GM21526 (cell line): ENCODE data around the gene IRS1.

Experiments
- ATAC-seq: cut with Tn5 transposase; IDR thresholded peaks from one replicate; pipeline ENCODE4 v1.9.1; 2021; ENCODE audit warnings: moderate library complexity; ENCODE audit not compliant: unreplicated experiment, low FRiP score

The IRS1 gene

GRCh38 chr2:226829721-226830631 lies 30.4 kb upstream of the IRS1 start:
- ATAC-seq, result no peak

GRCh38 chr2:226828191-226828590 lies 28.6 kb upstream of the IRS1 start:
- no peak for ATAC-seq

GRCh38 chr2:226825056-226825455 lies 25.4 kb upstream of the IRS1 start:
- ATAC-seq, result no peak

GRCh38 chr2:226818930-226819329 lies 19.3 kb upstream of the IRS1 start:
- ATAC-seq, result no peak

- no peak for ATAC-seq
Measured at GRCh38 chr2:226813148-226813701, 13.6 kb upstream of the IRS1 start.

- ATAC-seq, result no peak
Measured at GRCh38 chr2:226803410-226803809, 3.8 kb upstream of the IRS1 start.

- no peak for ATAC-seq
Measured at GRCh38 chr2:226802573-226802972, 3.0 kb upstream of the IRS1 start.

GRCh38 chr2:226800941-226801784 lies 1.5 kb upstream of the IRS1 start:
- peak; percentile 81 for ATAC-seq

GRCh38 chr2:226799976-226800940 lies 638 bp upstream of the IRS1 start:
- ATAC-seq, result no peak

- peak; percentile 25 for ATAC-seq
Measured at GRCh38 chr2:226798422-226799210, 1.0 kb downstream of the IRS1 start.

GRCh38 chr2:226797989-226798421 lies 1.6 kb downstream of the IRS1 start:
- no peak for ATAC-seq

- no peak for ATAC-seq
Measured at GRCh38 chr2:226797289-226797988, 2.2 kb downstream of the IRS1 start.

- ATAC-seq, result no peak
Measured at GRCh38 chr2:226796840-226797288, 2.8 kb downstream of the IRS1 start.

- no peak for ATAC-seq
Measured at GRCh38 chr2:226796012-226796839, 3.4 kb downstream of the IRS1 start.

- no peak for ATAC-seq
Measured at GRCh38 chr2:226795281-226796011, 4.2 kb downstream of the IRS1 start.

- ATAC-seq, result no peak
Measured at GRCh38 chr2:226794751-226795171, 4.9 kb downstream of the IRS1 start.

- ATAC-seq, result no peak
Measured at GRCh38 chr2:226794196-226794661, 5.4 kb downstream of the IRS1 start.
